ENCODE results near the gene PRX.
"Not testable (repeated sequence)": the region's sequence is repeated elsewhere in the genome, so short reads cannot be mapped to it uniquely, and the experiment has no call there.

The PRX gene, protein sequence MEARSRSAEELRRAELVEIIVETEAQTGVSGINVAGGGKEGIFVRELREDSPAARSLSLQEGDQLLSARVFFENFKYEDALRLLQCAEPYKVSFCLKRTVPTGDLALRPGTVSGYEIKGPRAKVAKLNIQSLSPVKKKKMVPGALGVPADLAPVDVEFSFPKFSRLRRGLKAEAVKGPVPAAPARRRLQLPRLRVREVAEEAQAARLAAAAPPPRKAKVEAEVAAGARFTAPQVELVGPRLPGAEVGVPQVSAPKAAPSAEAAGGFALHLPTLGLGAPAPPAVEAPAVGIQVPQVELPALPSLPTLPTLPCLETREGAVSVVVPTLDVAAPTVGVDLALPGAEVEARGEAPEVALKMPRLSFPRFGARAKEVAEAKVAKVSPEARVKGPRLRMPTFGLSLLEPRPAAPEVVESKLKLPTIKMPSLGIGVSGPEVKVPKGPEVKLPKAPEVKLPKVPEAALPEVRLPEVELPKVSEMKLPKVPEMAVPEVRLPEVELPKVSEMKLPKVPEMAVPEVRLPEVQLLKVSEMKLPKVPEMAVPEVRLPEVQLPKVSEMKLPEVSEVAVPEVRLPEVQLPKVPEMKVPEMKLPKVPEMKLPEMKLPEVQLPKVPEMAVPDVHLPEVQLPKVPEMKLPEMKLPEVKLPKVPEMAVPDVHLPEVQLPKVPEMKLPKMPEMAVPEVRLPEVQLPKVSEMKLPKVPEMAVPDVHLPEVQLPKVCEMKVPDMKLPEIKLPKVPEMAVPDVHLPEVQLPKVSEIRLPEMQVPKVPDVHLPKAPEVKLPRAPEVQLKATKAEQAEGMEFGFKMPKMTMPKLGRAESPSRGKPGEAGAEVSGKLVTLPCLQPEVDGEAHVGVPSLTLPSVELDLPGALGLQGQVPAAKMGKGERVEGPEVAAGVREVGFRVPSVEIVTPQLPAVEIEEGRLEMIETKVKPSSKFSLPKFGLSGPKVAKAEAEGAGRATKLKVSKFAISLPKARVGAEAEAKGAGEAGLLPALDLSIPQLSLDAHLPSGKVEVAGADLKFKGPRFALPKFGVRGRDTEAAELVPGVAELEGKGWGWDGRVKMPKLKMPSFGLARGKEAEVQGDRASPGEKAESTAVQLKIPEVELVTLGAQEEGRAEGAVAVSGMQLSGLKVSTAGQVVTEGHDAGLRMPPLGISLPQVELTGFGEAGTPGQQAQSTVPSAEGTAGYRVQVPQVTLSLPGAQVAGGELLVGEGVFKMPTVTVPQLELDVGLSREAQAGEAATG (N-terminal part only)

GRCh38 chr19:40413291-40413845 is at the start of gene PRX:
Gene PRX (minus strand): TSS chr19:40413378. CDS start chr19:40407932, 5,446 bp downstream.
- no peak for DNase-seq

- peak in 4 of 56 donors; percentile 0 to 12 (median 4) for DNase-seq
Observed at GRCh38 chr19:40461669-40462221, 48.6 kb upstream of the PRX start.

- no peak for DNase-seq
Observed at GRCh38 chr19:40460185-40460584, 47.0 kb upstream of the PRX start.

DNA sequence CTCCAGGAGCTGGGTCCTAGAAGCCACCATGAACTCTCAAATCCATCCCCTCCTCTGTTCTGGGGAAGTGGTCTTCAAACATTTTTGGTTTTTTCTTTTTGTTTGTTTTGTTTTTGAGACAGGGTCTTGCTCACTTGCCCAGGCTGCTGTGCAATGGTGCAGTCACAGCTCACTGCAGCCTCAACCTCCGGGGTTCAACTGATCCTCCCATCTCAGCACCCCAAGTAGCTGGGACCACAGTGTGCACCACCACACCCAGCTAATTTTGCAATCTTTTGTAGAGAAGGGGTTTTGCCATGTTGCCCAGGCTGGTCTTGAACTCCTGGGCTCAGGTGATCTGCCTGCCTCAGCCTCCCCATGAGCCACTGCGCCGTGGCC is 45.4 kb upstream of the PRX start:
- DNase-seq = no peak

DNA sequence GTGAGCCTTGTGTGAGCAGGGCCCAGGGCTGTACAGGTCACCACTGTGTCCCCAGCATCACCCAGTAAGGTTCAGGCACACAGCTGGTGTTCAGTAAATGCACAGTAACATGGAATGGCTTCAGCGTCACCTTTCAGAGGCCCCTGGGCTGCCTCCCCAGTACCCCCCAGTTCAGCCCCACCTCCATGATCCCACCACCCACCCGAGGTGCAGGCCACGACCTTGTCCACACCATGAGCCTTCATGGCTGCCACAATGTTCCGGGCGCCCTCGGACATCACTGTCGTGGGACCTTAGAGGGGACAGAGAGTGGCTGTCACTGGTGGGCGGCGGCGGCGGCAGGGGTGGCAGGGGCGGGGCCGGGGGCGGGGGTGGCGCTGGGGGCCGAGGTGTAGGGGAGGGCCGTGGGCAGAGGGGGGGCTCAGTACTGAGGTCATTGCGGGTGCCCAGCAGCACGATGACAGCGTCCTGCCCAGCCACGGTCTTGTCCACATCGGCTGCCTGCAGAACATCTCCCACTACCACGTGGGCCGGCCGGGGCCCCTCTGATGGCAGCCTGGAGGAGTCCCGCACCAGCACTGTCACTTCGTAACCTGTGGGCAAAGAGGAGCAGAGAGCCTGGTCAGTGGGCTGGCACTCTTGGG is 44.9 kb upstream of the PRX start:
- no peak for DNase-seq

- no peak for DNase-seq
Observed at GRCh38 chr19:40457048-40457447, 43.9 kb upstream of the PRX start.

DNA sequence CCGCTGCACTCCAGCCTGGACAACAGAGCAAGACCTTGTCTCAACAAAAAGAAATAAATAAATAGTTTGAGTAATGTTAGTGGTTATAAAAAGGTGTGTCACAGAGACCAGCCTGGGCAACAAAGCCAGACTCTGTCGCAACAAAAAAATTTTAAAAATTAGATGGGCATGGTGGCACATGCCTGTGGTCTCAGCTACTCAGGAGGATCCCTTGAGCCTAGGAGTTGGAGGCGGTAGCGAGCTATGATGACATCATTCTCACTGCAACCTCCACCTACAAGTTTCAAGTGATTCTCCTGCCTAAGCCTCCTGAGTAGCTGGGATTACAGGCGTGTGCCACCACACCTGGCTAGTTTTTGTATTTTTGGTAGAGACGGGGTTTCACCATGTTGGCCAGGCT is 40.8 kb upstream of the PRX start:
- DNase-seq = not testable (repeated sequence)

DNA sequence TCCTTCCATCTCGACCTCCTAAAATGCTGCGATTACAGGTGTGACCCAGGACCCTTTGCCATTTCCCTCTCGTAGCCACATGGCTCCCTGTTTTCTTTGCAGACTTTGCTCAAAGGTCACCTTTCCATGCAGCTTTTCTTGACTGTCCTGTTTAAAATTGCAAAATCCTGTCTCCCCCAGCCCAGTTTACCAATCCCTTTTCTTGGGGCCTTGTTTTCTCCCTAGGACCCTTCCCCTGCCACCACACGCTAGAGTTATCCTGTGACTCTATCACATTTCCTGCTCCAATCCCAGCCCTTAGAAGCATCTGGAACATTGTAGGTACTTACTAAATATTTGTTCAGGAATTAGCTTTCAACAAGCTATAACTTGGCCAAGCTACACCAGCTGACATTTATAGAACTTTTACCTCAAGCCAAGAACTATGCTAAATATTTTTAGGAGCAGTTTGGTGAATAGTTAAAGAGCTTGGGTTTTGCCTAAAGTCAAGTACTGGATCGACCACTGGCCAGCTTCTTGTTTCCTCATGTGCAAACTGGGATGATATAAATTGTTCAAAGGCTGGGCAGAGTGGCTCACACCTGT is 40.1 kb upstream of the PRX start:
- DNase-seq = no peak

- DNase-seq = no peak
Observed at GRCh38 chr19:40452016-40452415, 38.8 kb upstream of the PRX start.

- DNase-seq = no peak
Observed at GRCh38 chr19:40450664-40451063, 37.5 kb upstream of the PRX start.

DNA sequence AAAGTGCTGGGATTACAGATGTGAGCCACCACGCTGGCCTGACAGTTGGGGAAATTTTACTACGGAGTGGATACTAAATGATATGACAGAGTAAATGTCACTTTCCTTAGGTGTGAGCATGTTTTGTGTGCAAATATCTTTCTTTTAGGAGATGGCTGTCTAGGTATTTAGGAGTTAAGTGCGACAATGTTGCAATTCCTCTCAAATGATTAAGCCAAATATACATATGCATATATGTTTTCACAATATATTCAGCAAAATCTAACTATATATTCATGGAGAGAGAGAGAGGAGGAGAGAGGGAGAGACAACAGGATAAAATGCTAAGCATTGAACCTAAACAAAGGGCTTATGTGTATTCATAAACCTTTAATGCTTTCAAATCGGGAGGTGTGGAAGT is 36.3 kb upstream of the PRX start:
- no peak for DNase-seq

GRCh38 chr19:40446263-40446784 is 33.1 kb upstream of the PRX start:
- DNase-seq = no peak

DNA sequence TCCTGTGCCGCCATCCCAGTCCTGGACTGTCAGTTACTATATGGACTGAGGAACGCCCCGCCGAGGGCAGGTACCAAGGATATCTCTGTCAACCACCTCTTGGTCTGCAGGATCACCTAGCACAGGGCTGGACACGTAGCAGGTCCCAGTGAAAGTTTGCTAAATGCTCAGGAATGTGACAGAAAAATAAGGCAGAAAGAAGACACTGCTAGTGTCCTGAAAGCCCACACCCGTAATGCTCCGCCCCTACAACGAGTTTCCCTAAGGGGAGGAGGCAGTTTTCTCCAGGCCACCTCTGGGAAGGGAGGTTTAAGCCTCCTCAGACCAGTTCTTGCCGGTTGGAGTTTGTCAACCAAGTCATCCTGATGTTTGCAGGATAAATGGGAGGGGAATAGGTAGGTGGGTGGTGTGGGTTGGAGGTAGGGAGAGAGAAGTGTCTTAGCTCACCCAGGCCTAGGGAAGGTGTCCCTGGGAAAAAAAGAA is 32.6 kb upstream of the PRX start:
- no peak for DNase-seq

- no peak for DNase-seq
Observed at GRCh38 chr19:40444825-40445312, 31.7 kb upstream of the PRX start.

DNA sequence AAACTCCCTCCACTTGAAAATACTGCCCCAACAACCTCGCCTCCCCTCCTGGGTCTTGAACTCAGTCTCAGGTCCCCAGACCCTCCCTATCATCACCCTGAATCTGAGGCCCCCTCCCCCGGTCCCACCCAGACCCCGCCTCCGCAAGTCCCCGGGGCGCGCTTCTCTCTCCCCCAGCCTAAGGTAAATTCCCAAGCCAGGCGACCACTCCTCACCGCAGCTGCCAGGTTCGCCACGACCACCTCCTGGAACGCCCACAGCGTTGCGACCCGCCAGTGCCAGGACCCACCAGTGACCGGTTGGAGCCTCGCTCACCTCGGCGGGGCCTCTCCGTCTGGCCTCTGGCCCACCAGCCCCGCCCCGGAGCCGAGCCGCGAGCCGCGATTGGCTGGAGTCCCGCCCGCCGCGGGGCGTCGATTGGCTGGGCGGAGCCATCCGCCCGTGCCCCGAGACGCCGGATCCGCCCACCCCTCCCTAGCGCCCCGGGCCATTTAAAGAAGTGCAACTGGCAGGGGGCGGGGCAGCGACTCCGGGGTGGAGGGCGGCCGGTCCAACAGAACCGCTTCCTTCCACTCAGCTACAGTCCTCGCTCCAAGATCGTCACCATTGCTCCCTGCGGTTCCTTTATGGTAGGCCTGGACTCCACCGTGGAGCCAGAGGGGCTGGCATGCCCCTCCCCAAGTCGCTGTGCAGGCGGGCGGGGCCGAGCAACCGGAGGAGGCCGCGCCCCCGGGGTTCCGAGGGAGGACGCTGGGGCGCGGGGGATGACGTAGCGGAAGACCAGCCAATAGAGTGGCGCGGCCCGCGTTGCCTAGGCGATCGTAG is 31.0 kb upstream of the PRX start, which contains the start of gene SERTAD3:
SERTAD3 (minus strand) TSS at position 336 of the 825 bp plus-strand sequence. CDS start 2,255 bp downstream, outside the sequence.
- peak; percentile 82 to 100 (median 97) for DNase-seq

DNA sequence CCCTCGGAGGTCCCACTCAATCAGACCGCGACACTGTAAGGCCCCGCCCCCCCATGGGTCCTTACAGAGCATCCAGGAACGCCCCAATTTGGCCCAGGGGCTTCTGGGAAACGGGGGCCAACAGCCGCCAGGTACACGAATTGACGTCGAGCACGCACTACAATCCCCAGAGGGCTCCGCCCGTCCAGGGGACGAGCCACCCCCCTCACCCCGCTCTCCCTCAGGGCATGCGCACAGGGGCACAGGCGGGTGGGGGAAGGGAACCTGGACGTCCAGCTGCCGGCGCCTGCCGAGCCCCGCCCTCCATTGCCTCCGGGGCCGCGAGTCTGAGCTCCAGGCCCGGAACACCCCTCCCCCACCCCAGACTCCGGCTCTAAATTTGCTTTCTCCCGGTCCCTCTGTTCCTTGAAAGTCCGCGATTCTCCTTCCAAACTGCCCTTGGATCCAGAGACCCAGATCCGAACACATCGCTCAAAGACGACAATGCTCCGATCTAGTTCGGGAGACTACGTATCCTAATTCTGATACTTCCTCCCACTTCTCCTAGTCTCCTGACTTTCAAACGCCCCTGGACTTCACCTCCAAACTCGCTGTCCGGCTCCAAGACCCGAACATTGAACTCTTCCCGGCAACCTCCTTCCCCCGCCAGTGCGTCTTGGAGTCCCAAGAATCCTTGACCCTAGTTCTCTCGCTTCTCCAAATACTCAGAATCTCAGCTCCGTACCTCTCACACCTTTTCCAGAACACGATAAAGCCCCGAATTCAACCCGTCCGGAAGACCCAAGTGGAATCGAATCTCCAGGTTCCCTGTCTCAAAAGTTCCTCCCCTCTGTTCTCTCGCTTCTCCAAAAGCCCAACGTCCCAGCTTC is 30.2 kb upstream of the PRX start:
- peak; percentile 84 to 99 (median 96) for DNase-seq

Measured in nucleus accumbens (tissue), 56 donors.